GM21367 (cell line): ENCODE results near the gene ZNF77.
"Not testable (repeated sequence)": the region's sequence is repeated elsewhere in the genome, so short reads cannot be mapped to it uniquely, and the experiment has no call there.

Experiments
- ATAC-seq: cut with Tn5 transposase; IDR thresholded peaks from one replicate; pipeline ENCODE4 v1.9.1; 2021; ENCODE audit not compliant: unreplicated experiment

Gene ZNF77

DNA sequence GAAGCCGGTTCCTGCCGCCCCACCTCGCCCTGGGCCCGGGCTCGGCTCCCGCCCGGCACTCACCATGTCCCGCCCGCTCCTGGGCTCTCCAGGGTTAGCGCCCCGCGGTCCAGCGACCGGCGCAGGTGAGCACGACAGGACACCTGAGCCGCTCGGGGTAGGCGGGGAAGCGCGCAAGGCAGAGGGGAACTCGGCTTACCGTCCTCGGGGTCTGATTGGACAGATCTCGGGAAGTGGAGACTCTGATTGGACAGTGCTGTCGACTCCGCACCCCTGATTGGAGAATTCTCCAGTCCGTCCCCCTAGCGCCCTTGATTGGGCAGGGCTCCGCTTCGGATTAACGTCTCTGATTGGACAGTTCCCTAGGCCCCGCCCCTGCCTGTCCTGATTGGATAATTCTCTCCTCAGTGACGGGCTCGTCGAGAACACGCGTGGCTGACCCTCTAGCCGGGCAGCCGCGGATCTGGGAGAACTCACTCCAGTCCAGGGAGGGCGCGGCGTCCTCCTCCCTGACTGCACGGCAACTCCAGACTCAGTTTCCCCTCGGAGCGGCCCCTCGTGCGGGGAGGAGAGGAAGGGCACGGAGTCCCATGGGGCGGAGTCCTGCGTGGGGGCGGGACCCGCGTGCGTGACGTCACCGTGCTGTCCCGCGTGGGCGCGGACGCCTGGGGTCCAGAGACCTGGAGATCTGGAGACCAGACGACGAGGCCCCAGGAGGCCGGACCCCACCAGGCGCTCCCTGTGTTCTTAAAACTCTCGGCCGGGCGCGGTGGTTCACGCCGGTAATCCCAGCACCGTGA is at the start of gene ZNF77:
ZNF77 (minus strand) TSS at position 197 of the 800 bp plus-strand sequence; CDS start at position 66, 131 bp downstream.
- ATAC-seq, result peak; percentile 91

DNA sequence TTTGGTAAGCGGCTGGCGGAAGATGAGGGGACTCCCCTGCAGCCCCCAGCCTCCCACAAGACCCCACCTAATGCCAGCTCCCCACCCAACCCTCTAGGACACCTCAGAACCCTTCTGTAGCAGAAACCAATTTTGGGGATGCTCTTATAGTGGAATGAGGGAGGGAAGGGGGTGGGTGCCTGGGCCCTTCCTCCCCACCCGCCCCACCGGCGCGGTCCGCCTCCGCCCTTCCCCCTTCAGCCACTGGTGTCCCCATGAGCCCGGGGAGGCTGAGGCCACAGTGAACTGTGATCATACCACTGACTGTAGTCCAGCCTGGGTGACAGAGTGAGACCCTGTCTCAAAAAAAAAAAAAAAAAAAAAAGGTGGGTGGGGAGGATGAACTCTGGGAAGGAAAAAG is 48.8 kb upstream of the ZNF77 start:
- no peak for ATAC-seq

DNA sequence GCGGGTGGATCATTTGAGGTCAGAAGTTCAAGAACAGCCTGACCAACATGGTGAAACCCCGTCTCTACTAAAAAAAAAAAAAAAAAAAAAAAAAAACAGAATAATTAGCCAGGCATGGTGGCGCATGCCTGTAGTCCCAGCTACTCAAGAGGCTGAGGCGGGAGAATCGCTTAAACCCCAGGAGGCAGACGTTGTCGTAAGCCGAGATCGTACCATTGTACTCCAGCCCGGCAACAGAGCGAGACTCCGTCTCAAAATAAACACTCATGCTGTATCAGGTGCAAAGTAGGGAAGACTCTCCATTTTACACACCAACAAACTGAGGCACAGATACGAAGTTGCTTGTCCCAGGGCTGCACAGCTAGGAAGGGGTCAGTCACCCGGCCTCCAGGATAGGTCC is 48.2 kb upstream of the ZNF77 start:
- no peak for ATAC-seq

DNA sequence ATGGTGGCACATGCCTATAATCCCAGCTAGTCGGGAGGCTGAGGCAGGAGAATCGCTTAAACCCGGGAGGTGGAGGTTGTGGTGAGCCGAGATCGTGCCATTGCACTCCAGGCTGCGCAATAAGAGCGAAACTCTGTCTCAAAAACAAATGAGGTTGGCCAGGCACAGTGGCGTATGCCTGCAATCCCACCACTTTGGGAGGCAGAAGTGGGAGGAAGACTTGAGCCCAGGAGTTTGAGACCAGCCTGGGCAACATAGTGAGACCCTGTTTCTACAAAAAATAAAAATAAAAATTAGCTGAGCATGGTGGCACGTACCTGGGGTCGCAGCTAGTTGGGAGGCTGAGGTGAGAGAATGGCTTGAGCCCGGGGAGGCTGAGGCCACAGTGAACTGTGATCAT is 47.6 kb upstream of the ZNF77 start:
- not testable (repeated sequence) for ATAC-seq

DNA sequence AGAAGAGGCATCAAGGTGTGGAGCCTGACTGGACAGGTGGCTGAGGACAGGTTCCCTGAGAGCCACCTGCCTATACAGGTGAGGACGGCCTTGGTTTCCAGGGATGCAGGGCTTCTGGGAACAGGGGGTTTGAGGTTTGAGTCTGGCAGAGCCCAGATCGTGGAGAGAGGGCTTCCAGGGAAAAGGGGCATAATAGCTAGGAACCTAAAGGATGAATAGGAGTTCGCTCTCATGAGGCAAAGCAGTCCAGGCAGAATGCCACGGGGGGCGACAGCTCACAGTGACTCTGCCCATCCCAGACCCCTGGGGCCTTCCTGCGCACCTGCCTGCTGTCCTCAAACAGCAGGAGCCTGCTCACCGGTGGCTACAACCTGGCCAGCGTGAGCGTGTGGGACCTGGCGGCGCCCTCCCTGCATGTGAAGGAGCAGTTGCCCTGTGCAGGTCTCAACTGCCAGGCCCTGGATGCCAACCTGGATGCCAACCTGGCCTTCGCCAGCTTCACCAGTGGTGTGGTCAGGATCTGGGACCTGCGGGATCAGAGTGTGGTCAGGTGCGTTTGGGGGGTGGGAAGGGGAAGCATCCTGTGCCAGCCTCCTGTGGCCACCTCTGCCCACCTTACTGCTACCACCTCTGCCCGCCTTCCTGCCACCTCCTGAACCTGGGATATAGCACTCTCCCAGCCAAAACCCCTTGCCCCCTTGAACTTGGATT is 44.6 kb upstream of the ZNF77 start:
- ATAC-seq, result no peak

DNA sequence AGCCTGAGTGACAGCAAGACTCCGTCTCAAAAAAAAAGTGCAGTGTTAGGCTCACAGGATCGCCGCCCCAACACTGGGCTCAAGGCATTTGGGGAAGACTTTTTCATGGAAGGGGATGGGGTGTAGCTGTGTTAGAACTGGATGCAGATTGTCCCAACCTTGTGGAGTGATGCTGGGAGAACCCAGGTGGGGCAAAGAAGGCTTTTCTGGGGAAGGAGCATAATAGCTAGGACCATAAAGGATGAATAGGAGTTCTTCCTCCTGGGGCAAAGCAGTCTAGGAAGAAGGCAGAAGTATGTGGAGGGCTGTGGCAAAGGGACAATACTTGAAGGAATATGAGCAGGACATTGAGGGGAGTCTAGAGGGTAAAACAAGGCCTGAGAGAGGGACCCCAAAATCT is 43.8 kb upstream of the ZNF77 start:
- ATAC-seq, result no peak

DNA sequence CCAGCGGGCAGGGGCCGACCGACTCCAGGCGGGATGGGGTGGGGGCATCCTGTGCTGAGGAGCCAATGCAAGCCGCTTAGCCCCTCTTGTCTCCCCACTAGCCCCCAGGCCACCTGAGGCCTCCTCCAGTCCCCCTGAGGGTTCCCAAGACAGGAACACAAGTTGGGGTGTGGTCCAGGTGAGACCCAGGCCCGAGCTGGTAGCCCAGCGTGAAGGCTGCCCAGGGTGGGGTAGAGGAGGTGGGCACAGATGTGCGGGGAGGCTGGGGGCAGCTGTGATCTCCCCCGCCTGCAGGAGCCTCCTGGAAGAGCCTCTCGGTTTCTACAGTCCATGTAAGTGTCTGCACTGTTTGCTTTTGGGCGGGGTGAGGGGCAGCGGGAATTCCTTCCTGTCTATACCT is 43.0 kb upstream of the ZNF77 start:
- no peak for ATAC-seq

DNA sequence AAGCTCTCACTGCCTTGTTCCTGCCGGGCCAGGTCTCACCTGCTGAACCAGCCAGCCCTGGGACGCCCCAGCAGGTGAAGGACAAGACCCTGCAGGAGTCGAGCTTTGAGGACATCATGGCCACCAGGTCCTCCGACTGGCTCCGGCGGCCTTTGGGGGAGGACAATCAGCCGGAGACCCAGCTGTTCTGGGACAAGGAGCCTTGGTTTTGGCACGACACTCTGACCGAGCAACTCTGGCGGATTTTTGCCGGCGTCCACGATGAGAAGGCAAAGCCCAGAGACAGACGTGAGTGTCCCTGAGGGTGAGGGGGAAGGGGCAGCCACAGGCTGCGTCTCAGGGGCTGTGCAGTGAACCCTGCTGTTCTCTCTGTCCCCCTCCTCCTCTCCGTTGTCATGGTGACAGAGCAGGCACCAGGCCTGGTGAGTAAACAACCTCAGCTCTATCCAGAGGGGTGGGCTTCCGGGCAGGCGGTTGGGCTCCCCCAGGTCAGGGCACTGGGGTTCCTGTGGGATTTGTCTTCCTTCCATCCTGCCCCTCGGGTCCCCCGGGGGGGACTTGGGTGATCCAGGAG is 42.3 kb upstream of the ZNF77 start:
- ATAC-seq, result no peak

DNA sequence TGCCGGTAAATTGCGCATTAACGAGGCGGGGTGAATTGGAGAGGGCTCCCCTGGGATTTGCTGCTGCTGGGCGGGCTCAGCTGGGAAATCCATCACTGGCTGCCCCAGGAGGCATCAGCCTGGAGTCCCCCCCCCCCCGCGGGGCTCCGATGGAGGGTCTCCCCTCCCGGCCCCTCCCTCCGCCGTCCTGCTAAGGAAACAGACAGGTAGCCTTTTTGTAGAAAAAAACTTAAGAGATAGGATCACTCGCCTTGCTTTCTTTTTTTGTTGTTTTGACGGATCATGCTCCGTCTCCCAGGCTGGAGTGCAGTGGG is 39.4 kb upstream of the ZNF77 start:
- no peak for ATAC-seq

DNA sequence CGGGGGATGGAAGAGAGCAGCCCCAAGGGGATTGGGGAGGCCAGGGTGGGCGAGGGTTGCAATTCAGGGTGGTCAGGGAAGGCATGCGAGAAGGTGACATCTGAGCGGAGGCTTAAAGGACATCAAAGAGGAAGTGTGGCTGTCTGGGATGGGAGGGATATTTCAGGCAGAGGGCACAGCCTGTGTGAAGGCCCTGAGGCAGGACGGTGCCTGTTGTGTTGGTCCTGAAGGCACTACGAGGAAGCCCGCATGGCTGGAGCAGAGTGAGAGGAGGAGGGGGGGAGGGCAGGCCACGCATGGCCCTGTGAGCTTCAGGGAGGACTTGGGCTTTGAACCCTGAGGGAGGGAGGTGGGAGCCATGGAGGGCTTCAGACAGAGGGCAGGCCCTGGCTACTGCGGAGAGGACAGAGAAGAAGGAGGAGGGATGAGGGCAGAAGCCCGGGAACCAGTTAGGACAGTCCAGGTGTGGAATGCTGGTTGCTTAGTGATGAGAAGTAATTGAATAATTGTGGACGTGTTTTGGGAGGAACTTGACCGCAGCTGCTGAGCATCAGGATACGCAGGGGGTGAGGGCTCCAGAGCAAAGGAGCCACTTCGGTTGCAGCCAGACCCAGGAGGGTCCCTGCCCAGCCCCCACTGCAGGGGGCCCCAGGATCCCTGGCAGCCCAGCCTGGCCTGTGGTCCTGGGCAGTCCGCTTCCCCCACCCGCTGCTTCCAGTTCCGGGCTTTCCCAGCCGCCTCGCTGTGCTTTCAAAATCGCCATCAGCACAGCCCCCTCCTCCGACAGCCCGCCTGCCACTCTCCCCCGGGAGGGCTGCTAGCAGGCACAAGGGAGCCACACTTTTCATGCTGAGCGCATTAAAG is 38.8 kb upstream of the ZNF77 start:
- no peak for ATAC-seq

DNA sequence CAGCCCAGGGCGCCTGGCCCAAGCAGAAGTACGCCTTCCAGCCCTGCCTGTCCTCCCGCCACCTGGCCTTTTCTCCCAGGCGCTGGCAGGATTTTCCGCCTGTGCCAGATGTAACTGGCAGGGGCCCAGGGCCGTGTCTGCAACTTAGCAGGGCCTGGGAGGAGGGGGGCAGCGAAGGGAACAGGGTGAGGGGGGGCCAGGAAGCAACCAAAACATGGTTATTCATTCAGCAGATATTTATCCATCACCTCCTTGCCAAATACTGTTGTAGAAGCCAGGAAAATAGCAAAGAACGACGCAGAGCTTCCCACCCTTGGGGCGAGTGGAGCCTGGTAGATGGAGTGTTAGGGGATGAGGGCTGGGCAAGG is 38.2 kb upstream of the ZNF77 start:
- ATAC-seq, result no peak

DNA sequence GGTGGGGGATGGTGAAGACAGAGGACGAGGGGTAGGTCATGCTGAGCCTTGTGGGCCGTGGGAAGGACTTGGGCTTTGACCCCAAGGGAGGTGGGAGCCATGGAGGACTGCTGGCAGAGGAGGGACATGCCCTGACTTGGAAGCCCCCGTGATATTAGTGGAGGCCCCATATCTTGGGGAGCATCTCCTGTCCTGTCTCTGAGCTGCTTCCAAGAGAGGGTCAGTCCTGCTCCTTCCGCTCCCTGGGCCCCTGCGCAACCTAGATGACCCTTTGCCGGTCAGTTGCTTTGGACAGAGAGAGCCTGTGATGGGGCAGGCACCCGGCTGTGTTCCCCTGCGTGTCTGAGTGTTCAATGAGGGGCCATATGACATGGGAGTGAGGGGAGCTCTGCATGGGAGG is 37.8 kb upstream of the ZNF77 start:
- ATAC-seq, result no peak

DNA sequence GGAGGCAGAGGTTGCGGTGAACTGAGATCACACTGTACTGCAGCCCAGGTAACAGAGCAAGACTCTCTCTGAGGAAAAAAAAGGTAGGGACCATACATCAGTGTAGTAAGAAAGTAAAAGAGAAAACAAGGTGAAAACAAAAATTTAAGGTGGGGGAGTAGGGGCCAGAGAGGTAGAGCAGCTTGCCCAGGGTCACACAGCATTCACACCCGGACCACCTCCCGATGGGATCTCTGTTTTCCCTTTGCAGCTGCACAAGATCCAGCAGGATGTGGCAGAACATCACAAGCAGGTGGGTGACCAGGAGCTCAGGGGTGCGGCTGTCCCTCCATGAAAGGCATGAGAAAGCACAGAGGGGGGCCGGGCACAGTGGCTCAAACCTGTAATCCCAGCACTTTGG is 37.1 kb upstream of the ZNF77 start:
- ATAC-seq, result no peak

DNA sequence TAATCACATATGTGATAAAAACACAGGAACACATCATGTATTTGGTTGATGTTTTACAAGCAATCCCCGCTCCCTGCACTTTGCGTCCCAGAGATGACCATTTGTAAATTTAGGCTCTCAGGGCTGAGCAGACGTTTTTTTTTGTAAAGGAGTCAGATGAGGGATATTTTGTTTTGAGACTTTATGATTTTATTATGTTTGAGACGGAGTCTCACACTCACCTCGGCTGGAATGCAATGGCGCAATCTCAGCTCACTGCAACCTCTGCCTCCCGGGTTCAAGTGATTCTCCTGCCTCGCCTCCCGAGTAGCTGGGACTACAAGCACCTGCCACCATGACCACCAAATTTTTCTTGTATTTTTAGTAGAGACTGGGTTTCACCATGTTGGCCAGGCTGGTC is 34.0 kb upstream of the ZNF77 start:
- ATAC-seq, result no peak

DNA sequence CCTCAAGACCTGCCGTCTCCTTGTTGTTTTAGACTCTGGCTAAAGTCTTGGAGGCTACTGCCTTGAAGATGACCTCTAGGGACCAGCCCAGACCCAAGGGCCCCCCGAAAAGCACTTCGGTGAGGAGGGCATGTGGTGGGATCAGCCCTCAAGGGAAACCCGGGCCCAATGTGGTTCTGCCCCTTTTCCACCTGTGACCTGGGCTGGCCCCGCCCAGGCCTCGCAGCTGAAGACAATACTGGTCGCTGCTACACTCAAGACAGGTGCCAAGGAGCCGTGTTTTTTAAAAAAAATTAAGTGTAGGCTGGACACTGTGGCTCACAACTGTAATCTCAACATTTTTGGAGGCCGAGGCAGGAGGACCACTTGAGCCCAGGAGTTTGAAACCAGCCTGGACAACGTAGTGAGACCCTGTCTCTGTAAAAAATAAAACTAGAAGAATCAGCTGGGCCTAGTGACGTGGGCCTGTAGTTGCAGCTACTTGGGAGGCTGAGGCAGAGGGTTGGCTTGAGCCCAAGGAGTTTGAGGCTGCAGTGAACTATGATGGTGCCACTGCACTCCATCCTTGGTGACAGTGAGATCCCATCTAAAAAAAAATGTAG is 33.5 kb upstream of the ZNF77 start:
- ATAC-seq, result no peak

DNA sequence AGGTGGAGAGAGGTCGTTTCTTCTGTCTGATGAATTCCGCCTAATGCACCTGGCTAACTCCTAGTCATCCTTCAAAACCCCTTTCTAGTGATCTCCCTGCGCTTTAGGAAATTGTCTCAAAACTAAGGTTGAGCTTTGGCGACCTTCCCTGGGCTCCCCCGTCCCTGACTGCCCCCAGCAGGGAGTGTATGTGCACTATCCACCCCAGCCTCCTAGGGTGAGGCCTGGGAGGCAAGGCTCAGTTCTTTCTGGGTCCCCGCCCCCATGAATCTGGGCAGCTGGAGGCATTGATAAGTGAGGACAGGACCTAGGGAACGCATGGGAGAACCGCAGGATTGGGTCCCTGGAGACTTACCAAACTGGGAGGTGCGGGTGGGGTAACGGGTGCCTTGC is 33.0 kb upstream of the ZNF77 start:
- no peak for ATAC-seq

DNA sequence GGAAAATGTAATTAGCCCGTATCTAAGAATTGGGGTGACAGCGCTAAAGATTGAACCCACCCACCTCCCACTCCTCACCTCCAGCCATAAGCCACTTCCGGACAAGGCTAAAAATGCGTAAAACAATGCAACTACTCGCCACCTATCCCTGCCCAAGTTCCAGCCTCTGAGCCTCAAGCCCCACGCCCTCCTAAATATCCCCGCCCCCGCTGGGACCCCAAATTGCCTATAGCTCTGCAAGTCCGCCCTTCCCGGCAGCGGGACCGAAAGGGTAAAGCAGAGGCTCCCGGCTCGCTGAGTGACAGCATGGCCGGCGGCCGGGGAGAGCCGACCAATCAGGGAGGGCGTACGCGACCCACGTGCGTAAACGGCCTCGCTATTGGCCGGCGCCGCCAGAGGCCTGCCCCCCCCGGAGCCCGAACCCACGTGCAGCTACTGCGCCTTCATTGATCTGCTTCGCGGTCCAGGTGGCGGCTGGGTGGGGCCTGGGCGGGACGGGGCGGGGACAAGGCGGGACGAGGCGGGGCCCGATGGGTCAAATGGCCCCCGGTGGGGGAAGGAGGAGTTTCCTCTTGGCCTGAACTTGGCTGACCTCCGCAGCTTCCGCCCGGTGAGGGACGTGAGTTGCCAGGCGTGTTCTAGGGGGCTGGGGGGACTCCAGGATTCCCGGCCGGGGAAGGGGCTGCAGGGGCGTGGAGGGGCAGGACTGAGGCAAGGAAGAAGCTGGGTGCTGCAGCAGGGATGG is 32.4 kb upstream of the ZNF77 start, which contains the start of gene TLE6:
TLE6 (plus strand) TSS at position 564 of the 745 bp plus-strand sequence. CDS start 670 bp downstream, outside the sequence.
- ATAC-seq, result peak; percentile 82

DNA sequence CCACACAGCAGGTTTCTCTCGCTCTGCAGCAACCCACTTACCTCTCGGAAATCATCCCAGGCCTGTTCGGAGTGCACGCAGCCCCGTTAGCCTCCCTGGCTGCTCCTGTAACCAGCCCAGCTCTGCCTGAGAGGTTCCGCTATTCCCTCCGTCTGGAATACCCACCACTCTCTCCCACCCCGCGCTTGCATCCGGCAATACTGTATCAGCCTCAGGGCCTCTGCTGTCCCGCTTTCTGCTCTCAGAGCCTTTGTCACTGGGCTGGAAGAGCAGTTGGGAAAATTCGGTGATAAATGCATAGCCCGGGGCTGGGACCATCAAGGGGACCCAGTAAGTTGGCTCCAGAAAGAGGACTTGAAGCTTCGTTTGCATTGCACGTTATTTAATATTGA is 31.8 kb upstream of the ZNF77 start:
- no peak for ATAC-seq

DNA sequence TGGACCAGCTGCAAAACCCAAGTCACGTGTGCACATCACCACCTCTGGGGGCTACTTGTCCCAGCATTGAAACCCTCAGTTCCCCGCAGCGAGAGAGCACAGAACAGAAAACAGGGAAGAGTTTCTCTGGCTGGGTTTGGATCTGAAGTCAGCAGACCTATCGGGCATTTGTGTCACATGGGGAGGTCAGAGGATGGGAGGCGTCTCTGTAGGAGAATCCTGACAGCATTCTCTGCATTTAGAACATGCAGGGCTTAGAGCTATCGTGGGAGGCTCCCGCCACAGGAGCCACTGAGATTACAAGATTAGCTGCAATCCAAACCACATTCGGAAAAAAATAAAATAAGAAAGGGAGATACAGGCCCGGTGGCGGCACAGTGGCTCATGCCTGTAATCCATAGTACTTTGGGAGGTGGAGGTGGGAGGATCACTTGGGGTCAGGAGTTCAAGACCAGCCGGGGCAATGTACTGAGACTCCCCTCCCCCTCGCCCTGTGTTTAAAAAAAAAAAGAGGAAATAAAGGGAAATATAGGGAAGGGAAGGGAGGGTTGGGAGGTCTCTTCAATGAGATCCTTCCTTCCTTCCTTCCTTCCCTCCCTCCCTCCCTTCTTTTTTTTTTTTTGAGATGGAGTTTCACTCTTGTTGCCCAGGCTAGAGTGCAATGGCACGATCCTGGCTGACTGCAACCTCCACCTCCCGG is 29.7 kb upstream of the ZNF77 start:
- no peak for ATAC-seq

DNA sequence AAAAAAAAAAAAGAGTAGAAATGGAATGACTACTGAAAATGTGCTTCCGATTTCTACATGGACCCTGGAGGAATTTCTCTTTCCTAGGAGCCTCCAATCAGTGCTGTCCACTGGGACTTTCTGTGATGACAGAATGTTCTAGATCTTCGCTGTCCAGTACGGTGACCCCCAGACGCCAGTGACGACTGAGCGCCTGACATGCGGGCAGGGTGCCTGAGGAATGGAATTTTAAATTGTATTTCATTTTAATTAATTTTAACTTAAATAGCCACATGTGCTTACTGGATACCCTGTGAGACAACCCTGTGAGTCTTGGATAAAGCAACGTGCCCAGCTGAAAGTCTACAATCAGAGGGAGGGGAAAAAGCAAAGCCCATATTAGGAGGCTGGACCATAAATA is 28.5 kb upstream of the ZNF77 start:
- ATAC-seq, result no peak
